OCI-LY1 (cell line): ENCODE data around the gene ISX.

Experiments
- EZH2 ChIP-seq: fragments of 200-600 bp; sonication (generic), shearing (Covaris generic); IDR thresholded peaks from 2 replicates; pipeline ENCODE4 v1.8.0; 2017; ENCODE audit warnings: borderline replicate concordance, mixed run types, mild to moderate bottlenecking, antibody characterized with exemption, low read length, moderate library complexity, mixed read lengths
- TF ChIP-seq, protein P1 (sequence below): fragments of 200-600 bp; sonication (generic), shearing (Covaris generic); IDR thresholded peaks from 2 replicates; pipeline ENCODE4 v1.5.1; 2017; ENCODE audit warnings: mild to moderate bottlenecking, antibody characterized with exemption, low read length, moderate library complexity, mixed read lengths

GRCh38 chr22:35018995-35019394 lies 47.0 kb upstream of the ISX start:
- TF ChIP-seq EZH2 = no peak
- TF ChIP-seq, protein P1, sequence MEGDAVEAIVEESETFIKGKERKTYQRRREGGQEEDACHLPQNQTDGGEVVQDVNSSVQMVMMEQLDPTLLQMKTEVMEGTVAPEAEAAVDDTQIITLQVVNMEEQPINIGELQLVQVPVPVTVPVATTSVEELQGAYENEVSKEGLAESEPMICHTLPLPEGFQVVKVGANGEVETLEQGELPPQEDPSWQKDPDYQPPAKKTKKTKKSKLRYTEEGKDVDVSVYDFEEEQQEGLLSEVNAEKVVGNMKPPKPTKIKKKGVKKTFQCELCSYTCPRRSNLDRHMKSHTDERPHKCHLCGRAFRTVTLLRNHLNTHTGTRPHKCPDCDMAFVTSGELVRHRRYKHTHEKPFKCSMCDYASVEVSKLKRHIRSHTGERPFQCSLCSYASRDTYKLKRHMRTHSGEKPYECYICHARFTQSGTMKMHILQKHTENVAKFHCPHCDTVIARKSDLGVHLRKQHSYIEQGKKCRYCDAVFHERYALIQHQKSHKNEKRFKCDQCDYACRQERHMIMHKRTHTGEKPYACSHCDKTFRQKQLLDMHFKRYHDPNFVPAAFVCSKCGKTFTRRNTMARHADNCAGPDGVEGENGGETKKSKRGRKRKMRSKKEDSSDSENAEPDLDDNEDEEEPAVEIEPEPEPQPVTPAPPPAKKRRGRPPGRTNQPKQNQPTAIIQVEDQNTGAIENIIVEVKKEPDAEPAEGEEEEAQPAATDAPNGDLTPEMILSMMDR = no peak
